ENCODE data around the gene CNTN1.

GRCh38 chr12:40752011-40752410, 59.8 kb downstream of the CNTN1 start:
- TF ChIP-seq POLR2A (IDR thresholded peaks at IDR 0.05; ENCODE audit: low read length) (no peak), GATA1 (IDR thresholded peaks at IDR 0.05; ENCODE audit: low read depth, low read length) (no peak)
